Mesodermal cell (in vitro differentiated cells): ENCODE results near the gene EEA1.

Source experiments
- H3K27ac ChIP-seq: 2 replicates; pipeline ENCODE4 v1.7.0; 2013; ENCODE audit warnings: mild to moderate bottlenecking, low read depth, low read length, moderate library complexity; ENCODE audit not compliant: severe bottlenecking
- H3K36me3 ChIP-seq: 2 replicates; pipeline ENCODE4 v1.7.1; 2013; ENCODE audit warnings: mild to moderate bottlenecking, low read length, moderate library complexity; ENCODE audit not compliant: control insufficient read depth, insufficient read depth
- H3K4me1 ChIP-seq: one replicate; pipeline ENCODE4 v1.7.1; 2013; ENCODE audit warnings: mild to moderate bottlenecking, low read length; ENCODE audit not compliant: insufficient read depth, control insufficient read depth, poor library complexity, severe bottlenecking
- H3K4me3 ChIP-seq: 2 replicates; pipeline ENCODE4 v1.7.0; 2013; ENCODE audit warnings: low read length, control low read depth, mild to moderate bottlenecking; ENCODE audit not compliant: insufficient read depth, poor library complexity, severe bottlenecking; ENCODE audit errors: extremely low read depth
- H3K9me3 ChIP-seq: 2 replicates; pipeline ENCODE4 v1.7.1; 2013; ENCODE audit warnings: mild to moderate bottlenecking, low read length, moderate library complexity; ENCODE audit not compliant: control insufficient read depth
- WGBS, 2 experiments: methylation state at CpG; one replicate each; pipeline ENCODE4 v1.1.5; 2013; ENCODE audit warnings: missing lambda C conversion rate in 2 of 2; ENCODE audit not compliant: insufficient coverage in 2 of 2; 5-methylcytosine and 5-hydroxymethylcytosine counted together

The EEA1 gene

DNA sequence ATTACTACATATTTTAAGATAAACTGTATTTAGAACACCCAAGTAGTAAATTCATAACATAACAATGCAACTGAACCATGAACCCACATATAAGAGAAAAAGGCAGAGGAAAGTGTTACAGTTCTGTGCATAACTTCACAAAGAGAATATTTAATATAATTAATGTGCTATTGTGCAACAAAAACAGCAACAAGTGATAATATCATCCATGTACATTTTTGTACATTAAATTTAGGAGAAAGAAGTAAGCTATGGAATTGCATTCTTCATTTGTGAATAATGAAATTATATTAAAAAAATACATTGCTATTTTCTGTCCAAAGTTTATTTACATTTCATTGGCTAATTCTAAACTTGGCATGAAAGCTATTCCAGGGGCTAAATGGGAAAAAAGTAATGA, 153.7 kb downstream of the EEA1 start:
- Histone ChIP-seq H3K27ac (no peak overlapping the region), H3K4me3 (no peak overlapping the region), H3K9me3 (no peaks in the 10 kb centered on the region), H3K4me1 (no peaks in the 10 kb centered on the region), H3K36me3 (peaks cover 24% of the 10 kb centered on the region)

DNA sequence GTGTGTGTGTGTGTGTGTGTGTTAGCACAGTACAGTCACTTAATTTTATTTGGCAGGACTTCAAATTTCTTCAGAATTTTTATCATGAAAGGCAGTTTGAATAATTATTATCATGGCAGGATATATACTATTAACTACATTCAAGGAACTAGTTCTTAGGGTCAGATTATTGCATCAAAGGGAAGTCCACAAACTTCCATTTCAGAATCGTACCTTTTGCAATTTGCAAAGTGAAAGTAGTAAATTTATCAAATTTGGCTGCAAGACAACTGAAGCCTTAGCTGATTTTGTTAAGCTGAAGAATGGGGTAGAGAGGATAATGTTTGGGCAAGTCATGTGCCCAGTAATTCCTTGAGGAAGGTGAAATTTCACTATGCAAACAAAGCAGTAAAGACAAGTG, 158.1 kb downstream of the EEA1 start:
- Histone ChIP-seq H3K4me1 (no peaks in the 10 kb centered on the region), H3K9me3 (no peaks in the 10 kb centered on the region), H3K4me3 (no peak overlapping the region), H3K27ac (no peak overlapping the region), H3K36me3 (no peaks in the 10 kb centered on the region)
- WGBS, 2 experiments: no CpG with 5 or more reads among the region's 1 CpG

- no peaks in the 10 kb centered on the region for H3K9me3 ChIP-seq
- H3K27ac ChIP-seq: no peak overlapping the region
- 91 to 100% methylated on average over 3 of the region's 4 CpGs for WGBS, 2 experiments
- no peaks in the 10 kb centered on the region for H3K36me3 ChIP-seq
- H3K4me3 ChIP-seq: no peak overlapping the region
- no peaks in the 10 kb centered on the region for H3K4me1 ChIP-seq
These were observed 159.8 kb downstream of the EEA1 start for GRCh38 chr12:92769124-92769901.

- H3K4me3 ChIP-seq: no peak overlapping the region
- no peaks in the 10 kb centered on the region for H3K9me3 ChIP-seq
- no peaks in the 10 kb centered on the region for H3K36me3 ChIP-seq
- H3K27ac ChIP-seq: no peak overlapping the region
- WGBS, 2 experiments: 100% methylated on average over 1 of the region's 1 CpG; no CpG with 5 or more reads in 1 of the 2 experiments
- no peaks in the 10 kb centered on the region for H3K4me1 ChIP-seq
These were observed 163.2 kb downstream of the EEA1 start for GRCh38 chr12:92765871-92766270.

- Histone ChIP-seq H3K36me3 (no peaks in the 10 kb centered on the region), H3K4me1 (no peaks in the 10 kb centered on the region), H3K4me3 (no peak overlapping the region), H3K27ac (no peak overlapping the region), H3K9me3 (no peaks in the 10 kb centered on the region)
- 92 to 100% methylated on average over 2 to 4 of the region's 5 CpGs for WGBS, 2 experiments
These were observed 164.3 kb downstream of the EEA1 start for GRCh38 chr12:92764831-92765230.

DNA sequence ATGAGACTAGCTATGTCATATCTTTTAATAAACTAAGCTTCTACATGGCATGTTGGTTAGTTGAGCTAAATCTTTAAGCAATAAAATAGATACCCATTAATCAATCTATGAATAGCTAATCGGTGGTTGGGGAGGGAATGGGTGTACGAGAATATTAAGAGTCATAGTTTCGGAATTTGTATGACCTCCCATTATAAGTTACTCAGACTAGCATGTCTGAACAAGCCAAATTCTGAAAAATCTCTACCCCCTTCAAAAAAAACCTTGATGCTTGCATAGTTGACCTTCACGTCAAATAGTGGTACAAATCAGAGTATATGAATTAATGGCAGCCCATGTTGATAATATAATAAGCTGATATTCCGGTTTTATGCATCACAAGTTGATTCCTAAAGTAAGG, 166.3 kb downstream of the EEA1 start:
- H3K4me1 ChIP-seq: peaks cover 4% of the 10 kb centered on the region

DNA sequence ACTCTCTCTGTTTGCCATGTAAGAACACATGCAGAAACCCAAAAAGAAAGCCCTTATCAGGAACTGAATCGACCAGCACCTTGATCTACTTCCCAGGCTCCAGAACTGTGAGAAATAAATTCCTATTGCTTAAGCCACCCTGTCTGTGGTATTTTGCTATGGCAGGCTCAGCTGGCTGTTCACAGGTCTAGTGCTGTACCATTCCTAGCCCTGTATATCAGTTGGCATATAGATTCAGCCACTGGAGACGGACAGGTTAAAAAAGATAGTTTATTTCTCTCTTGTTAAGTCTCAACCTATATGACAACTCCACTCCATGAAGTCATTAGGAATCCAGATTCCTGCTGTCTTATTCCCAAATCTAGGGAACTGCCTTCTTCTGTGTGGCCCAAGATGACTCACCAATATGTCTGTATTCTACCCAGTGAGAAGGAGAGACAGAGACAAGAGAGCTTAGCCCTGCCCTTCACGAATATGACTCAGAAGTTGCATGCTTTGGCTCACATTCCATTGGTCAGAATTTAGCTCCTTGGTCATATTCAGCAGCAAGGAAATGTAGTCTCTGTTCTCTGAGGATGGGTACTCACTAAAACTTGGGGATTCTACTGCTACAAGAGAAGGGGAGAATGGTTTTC, 169.3 kb downstream of the EEA1 start:
- Histone ChIP-seq H3K4me3 (no peak overlapping the region), H3K9me3 (no peaks in the 10 kb centered on the region), H3K4me1 (peaks cover 7% of the 10 kb centered on the region), H3K36me3 (no peaks in the 10 kb centered on the region), H3K27ac (peak overlapping the region; percentile 83)
- 59 to 78% methylated on average over 2 of the region's 3 CpGs for whole genome bisulfite sequencing, 2 experiments

More for the DNA sequence above, 166.3 kb downstream of the EEA1 start:
- Histone ChIP-seq H3K9me3 (no peaks in the 10 kb centered on the region), H3K27ac (no peak overlapping the region), H3K36me3 (no peaks in the 10 kb centered on the region), H3K4me3 (no peak overlapping the region)
- WGBS, 2 experiments: no CpG with 5 or more reads among the region's 5 CpGs

- 84 to 93% methylated on average over 3 to 4 of the region's 5 CpGs for WGBS, 2 experiments
- no peaks in the 10 kb centered on the region for H3K9me3 ChIP-seq
- H3K4me1 ChIP-seq: peaks cover 11% of the 10 kb centered on the region
- no peak overlapping the region for H3K4me3 ChIP-seq
- no peaks in the 10 kb centered on the region for H3K36me3 ChIP-seq
- no peak overlapping the region for H3K27ac ChIP-seq
These were observed 171.4 kb downstream of the EEA1 start for GRCh38 chr12:92757597-92758121.

GRCh38 chr12:92756898-92757596, 172.0 kb downstream of the EEA1 start:
- WGBS, 2 experiments: 75 to 100% methylated on average over 1 to 2 of the region's 3 CpGs
- H3K36me3 ChIP-seq: no peaks in the 10 kb centered on the region
- no peak overlapping the region for H3K27ac ChIP-seq
- H3K4me3 ChIP-seq: no peak overlapping the region
- H3K4me1 ChIP-seq: peaks cover 11% of the 10 kb centered on the region
- no peaks in the 10 kb centered on the region for H3K9me3 ChIP-seq

DNA sequence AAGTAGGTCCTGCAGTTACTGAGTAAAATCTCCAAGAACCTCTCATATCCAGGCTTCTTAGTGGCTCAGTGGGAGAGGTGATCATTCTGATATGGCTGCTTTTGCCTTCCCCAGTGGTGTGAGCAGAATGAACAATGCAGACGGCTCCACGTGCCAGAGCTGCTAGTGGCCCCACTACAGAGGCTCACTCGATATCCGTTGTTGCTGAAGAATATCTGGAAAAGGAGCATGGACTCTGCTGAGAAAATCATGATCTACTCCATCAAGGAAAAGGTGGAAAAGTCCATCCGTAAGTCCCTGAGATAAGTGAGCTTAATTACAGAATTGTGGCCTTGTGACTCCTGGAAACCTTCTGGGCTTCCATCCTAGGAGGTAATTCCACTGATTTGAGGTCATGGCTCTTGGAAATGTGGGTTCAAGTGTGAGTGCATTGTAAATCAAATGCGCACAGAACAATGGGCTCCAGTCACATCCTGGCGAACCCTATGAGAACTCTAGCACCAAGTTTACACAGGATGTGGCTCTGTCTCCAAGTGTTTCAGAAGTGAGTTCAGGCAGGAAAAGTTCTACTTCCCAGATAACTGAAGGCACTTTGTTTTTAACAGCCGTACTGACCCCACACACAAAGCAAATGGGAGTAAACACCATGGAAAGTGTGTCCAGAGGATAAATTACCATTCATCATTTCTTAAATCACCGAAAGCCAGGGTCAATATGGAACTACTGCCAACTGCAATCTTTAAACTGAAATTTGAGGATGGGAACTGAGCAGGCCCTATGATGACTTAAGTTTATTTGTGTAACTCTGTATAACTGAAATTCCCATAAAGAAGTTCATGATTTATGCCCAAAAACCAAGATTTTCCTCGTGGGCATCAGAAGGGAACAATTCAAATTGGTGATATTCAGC, 174.9 kb downstream of the EEA1 start:
- H3K27ac ChIP-seq: peak overlapping the region; percentile 39
- 95 to 99% methylated on average over 7 to 8 of the region's 10 CpGs for WGBS, 2 experiments
- H3K4me1 ChIP-seq: peaks cover 8% of the 10 kb centered on the region
- H3K9me3 ChIP-seq: no peaks in the 10 kb centered on the region
- H3K36me3 ChIP-seq: no peaks in the 10 kb centered on the region
- H3K4me3 ChIP-seq: no peak overlapping the region
